Activated CD4-positive, alpha-beta T cell treated with anti-CD3 and anti-CD28 coated beads for 36 hours (primary cell): ENCODE data around the gene GAB1. TPM values are rescaled to one million over a fixed set of nuclear protein-coding genes. Genes with fewer than 3 reads are reported as not detected.
A peak's percentile ranks its signal among the peaks of the same experiment; 100 is the strongest.

Source experiments
- ATAC-seq: fragments of 200-7000 bp; cut with Tn5 transposase; one replicate; pipeline ENCODE4 v1.10.0; 2021; ENCODE audit warnings: mild to moderate bottlenecking, moderate library complexity
- CTCF ChIA-PET: fragments of 350-600 bp; sonication (Branson Sonifier 250); formaldehyde crosslinking; loops from one replicate; lab custom pipeline; 2021; ENCODE audit warnings: antibody characterized with exemption; lab: Charles Lee
- POLR2A ChIA-PET: fragments of 350-600 bp; sonication (Branson Sonifier 250); formaldehyde crosslinking; loops from one replicate; lab custom pipeline; 2021; ENCODE audit warnings: antibody characterized with exemption, inconsistent platforms; lab: Charles Lee
- DNase-seq: peaks from one replicate; pipeline ENCODE4 v3.0.0-alpha.2; 2020
- H3K27ac Mint-ChIP-seq: one replicate; pipeline ENCODE4 v1.8.0; 2021; ENCODE audit warnings: mixed read lengths
- H3K27me3 Mint-ChIP-seq: one replicate; pipeline ENCODE4 v1.8.0; 2021; ENCODE audit warnings: mixed read lengths
- H3K36me3 Mint-ChIP-seq: one replicate; pipeline ENCODE4 v1.8.0; 2021; ENCODE audit warnings: low read depth, mixed read lengths
- H3K4me1 Mint-ChIP-seq: one replicate; pipeline ENCODE4 v1.8.0; 2021; ENCODE audit warnings: mixed read lengths
- H3K4me3 Mint-ChIP-seq: one replicate; pipeline ENCODE4 v1.8.0; 2021; ENCODE audit warnings: mild to moderate bottlenecking, moderate library complexity, mixed read lengths
- H3K9me3 Mint-ChIP-seq: one replicate; pipeline ENCODE4 v1.8.0; 2021; ENCODE audit warnings: low read depth, mixed read lengths
- intact Hi-C, 2 experiments: fragments of 100-400 bp; cut with DNase I in 1 of 2; cut with micrococcal nuclease in 1 of 2; formaldehyde crosslinking; loops; one replicate each; pipeline versions ENCODE4 v1.14.2 to v1.15.1; 2022 to 2024; cut with DNase I, micrococcal nuclease
- total RNA-seq, 2 experiments: library from RNA; stranded (reverse); gene quantifications; one replicate each; pipeline ENCODE4 v1.2.3, GENCODE V29; 2021

GAB1 gene
- total RNA-seq, 2 experiments from 2014 or later, result 0.35 to 0.48 TPM

GRCh38 chr4:143455211-143455610 is 118.5 kb downstream of the GAB1 start:
- H3K27ac Mint-ChIP-seq, result no peak overlapping the region
- no peaks in the 10 kb centered on the region for H3K4me1 Mint-ChIP-seq
- ChIA-PET POLR2A (no interaction called here), CTCF (no interaction called here)
- H3K9me3 Mint-ChIP-seq, result no peaks in the 10 kb centered on the region
- intact Hi-C loops, result no loop called here
- ATAC-seq (no peak), DNase-seq (no peak)
- H3K4me3 Mint-ChIP-seq, result no peak overlapping the region
- peaks cover 5% of the 10 kb centered on the region for H3K27me3 Mint-ChIP-seq
- no peaks in the 10 kb centered on the region for H3K36me3 Mint-ChIP-seq

- H3K4me3 Mint-ChIP-seq, result no peak overlapping the region
- H3K36me3 Mint-ChIP-seq, result no peaks in the 10 kb centered on the region
- intact Hi-C loops, result no loop called here
- no peak overlapping the region for H3K27ac Mint-ChIP-seq
- H3K27me3 Mint-ChIP-seq, result no peaks in the 10 kb centered on the region
- no peaks in the 10 kb centered on the region for H3K9me3 Mint-ChIP-seq
- DNase-seq, result no peak
- no peak for ATAC-seq
- ChIA-PET POLR2A (no interaction called here), CTCF (no interaction called here)
- no peaks in the 10 kb centered on the region for H3K4me1 Mint-ChIP-seq
These were observed 122.3 kb downstream of the GAB1 start for GRCh38 chr4:143458966-143459365.

- Mint-ChIP-seq H3K27ac (no peak overlapping the region), H3K36me3 (no peaks in the 10 kb centered on the region), H3K4me3 (no peak overlapping the region), H3K9me3 (no peaks in the 10 kb centered on the region), H3K4me1 (no peaks in the 10 kb centered on the region), H3K27me3 (peaks cover 4% of the 10 kb centered on the region)
- no peak for DNase-seq
- intact Hi-C loops, result loop anchor here in 1 of 2 experiments (10.0 kb wide), 1 partner anchor 609 kb away; no protein-coding TSS in a partner anchor
- no peak for ATAC-seq
- ChIA-PET POLR2A (interaction anchor here (0.7 kb wide), 1 partner anchor 184 kb away, joined by 4 read pairs; no protein-coding TSS in a partner anchor), CTCF (no interaction called here)
These were observed 136.9 kb downstream of the GAB1 start for GRCh38 chr4:143473334-143474126.

- intact Hi-C loops, result loop anchor here in 1 of 2 experiments (10.0 kb wide), 1 partner anchor 613 kb away; no protein-coding TSS in a partner anchor
- no peaks in the 10 kb centered on the region for H3K4me1 Mint-ChIP-seq
- H3K27me3 Mint-ChIP-seq, result peaks cover 2% of the 10 kb centered on the region
- ChIA-PET CTCF (interaction anchor here (0.6 to 0.7 kb wide), 2 partner anchors 12 to 187 kb away, joined by 3 read pairs; no protein-coding TSS in a partner anchor), POLR2A (no interaction called here)
- no peak overlapping the region for H3K4me3 Mint-ChIP-seq
- no peaks in the 10 kb centered on the region for H3K9me3 Mint-ChIP-seq
- ATAC-seq, result no peak
- DNase-seq, result no peak
- no peak overlapping the region for H3K27ac Mint-ChIP-seq
- no peaks in the 10 kb centered on the region for H3K36me3 Mint-ChIP-seq
These were observed 140.8 kb downstream of the GAB1 start for GRCh38 chr4:143477487-143477886.

- H3K9me3 Mint-ChIP-seq, result no peaks in the 10 kb centered on the region
- peaks cover 11% of the 10 kb centered on the region for H3K27me3 Mint-ChIP-seq
- H3K36me3 Mint-ChIP-seq, result no peaks in the 10 kb centered on the region
- CTCF ChIA-PET, result no interaction called here
- H3K4me3 Mint-ChIP-seq, result no peak overlapping the region
- H3K27ac Mint-ChIP-seq, result no peak overlapping the region
- ATAC-seq, result no peak
- intact Hi-C loops, result loop anchor here in 1 of 2 experiments (5.0 kb wide), 3 partner anchors 84 to 279 kb away; no protein-coding TSS in a partner anchor
- no peaks in the 10 kb centered on the region for H3K4me1 Mint-ChIP-seq
- POLR2A ChIA-PET, result no interaction called here
- DNase-seq, result no peak
These were observed 144.7 kb downstream of the GAB1 start for GRCh38 chr4:143481361-143481760.

GRCh38 chr4:143482840-143483239 is 146.2 kb downstream of the GAB1 start:
- DNase-seq (peak; percentile 25), ATAC-seq (no peak)
- CTCF ChIA-PET, result interaction anchor here (1.5 kb wide), 1 partner anchor 283 kb away, joined by 3 read pairs; no protein-coding TSS in a partner anchor
- H3K27me3 Mint-ChIP-seq, result peaks cover 11% of the 10 kb centered on the region
- POLR2A ChIA-PET, result no interaction called here
- no peaks in the 10 kb centered on the region for H3K9me3 Mint-ChIP-seq
- H3K4me1 Mint-ChIP-seq, result no peaks in the 10 kb centered on the region
- intact Hi-C loops, result loop anchor here in 1 of 2 experiments (5.0 kb wide), 3 partner anchors 86 to 281 kb away; no protein-coding TSS in a partner anchor
- no peaks in the 10 kb centered on the region for H3K36me3 Mint-ChIP-seq
- H3K27ac Mint-ChIP-seq, result no peak overlapping the region
- no peak overlapping the region for H3K4me3 Mint-ChIP-seq

- Mint-ChIP-seq H3K4me1 (no peaks in the 10 kb centered on the region), H3K27ac (no peak overlapping the region), H3K36me3 (no peaks in the 10 kb centered on the region), H3K9me3 (no peaks in the 10 kb centered on the region), H3K27me3 (peaks cover 9% of the 10 kb centered on the region), H3K4me3 (no peak overlapping the region)
- DNase-seq (no peak), ATAC-seq (no peak)
- CTCF ChIA-PET, result interaction anchor here (0.8 kb wide), 1 partner anchor 596 kb away, joined by 3 read pairs; no protein-coding TSS in a partner anchor
- POLR2A ChIA-PET, result no interaction called here
- intact Hi-C loops, result no loop called here
These were observed 149.6 kb downstream of the GAB1 start for GRCh38 chr4:143486314-143486713.

GRCh38 chr4:143488687-143489086 is 152.0 kb downstream of the GAB1 start:
- H3K27me3 Mint-ChIP-seq, result peaks cover 9% of the 10 kb centered on the region
- no peak for ATAC-seq
- H3K27ac Mint-ChIP-seq, result no peak overlapping the region
- ChIA-PET POLR2A (no interaction called here), CTCF (no interaction called here)
- H3K4me1 Mint-ChIP-seq, result no peaks in the 10 kb centered on the region
- H3K9me3 Mint-ChIP-seq, result no peaks in the 10 kb centered on the region
- no peaks in the 10 kb centered on the region for H3K36me3 Mint-ChIP-seq
- no peak for DNase-seq
- no peak overlapping the region for H3K4me3 Mint-ChIP-seq
- intact Hi-C loops, result no loop called here

- no peaks in the 10 kb centered on the region for H3K4me1 Mint-ChIP-seq
- intact Hi-C loops, result no loop called here
- peaks cover 9% of the 10 kb centered on the region for H3K27me3 Mint-ChIP-seq
- no peak for DNase-seq
- no peak overlapping the region for H3K4me3 Mint-ChIP-seq
- POLR2A ChIA-PET, result no interaction called here
- no peaks in the 10 kb centered on the region for H3K9me3 Mint-ChIP-seq
- H3K27ac Mint-ChIP-seq, result no peak overlapping the region
- CTCF ChIA-PET, result no interaction called here
- no peak for ATAC-seq
- H3K36me3 Mint-ChIP-seq, result no peaks in the 10 kb centered on the region
These were observed 152.4 kb downstream of the GAB1 start for GRCh38 chr4:143489106-143489505.

GRCh38 chr4:143498021-143498420 is 161.3 kb downstream of the GAB1 start:
- no peak overlapping the region for H3K27ac Mint-ChIP-seq
- no peaks in the 10 kb centered on the region for H3K9me3 Mint-ChIP-seq
- ATAC-seq, result no peak
- ChIA-PET CTCF (no interaction called here), POLR2A (no interaction called here)
- H3K27me3 Mint-ChIP-seq, result no peaks in the 10 kb centered on the region
- no peak for DNase-seq
- no peaks in the 10 kb centered on the region for H3K4me1 Mint-ChIP-seq
- intact Hi-C loops, result no loop called here
- H3K36me3 Mint-ChIP-seq, result no peaks in the 10 kb centered on the region
- H3K4me3 Mint-ChIP-seq, result no peak overlapping the region

GRCh38 chr4:143502231-143502630 is 165.6 kb downstream of the GAB1 start:
- H3K36me3 Mint-ChIP-seq, result no peaks in the 10 kb centered on the region
- ATAC-seq (no peak), DNase-seq (no peak)
- CTCF ChIA-PET, result interaction anchor here (1.4 kb wide), 1 partner anchor 11 kb away, joined by 3 read pairs; no protein-coding TSS in a partner anchor
- no peaks in the 10 kb centered on the region for H3K4me1 Mint-ChIP-seq
- H3K4me3 Mint-ChIP-seq, result no peak overlapping the region
- H3K27ac Mint-ChIP-seq, result no peak overlapping the region
- H3K9me3 Mint-ChIP-seq, result no peaks in the 10 kb centered on the region
- intact Hi-C loops, result no loop called here
- POLR2A ChIA-PET, result no interaction called here
- no peaks in the 10 kb centered on the region for H3K27me3 Mint-ChIP-seq

- POLR2A ChIA-PET, result no interaction called here
- no peak for DNase-seq
- CTCF ChIA-PET, result interaction anchor here (0.6 kb wide), 1 partner anchor 384 kb away, joined by 3 read pairs; no protein-coding TSS in a partner anchor
- no peak overlapping the region for H3K4me3 Mint-ChIP-seq
- no peak overlapping the region for H3K27ac Mint-ChIP-seq
- H3K36me3 Mint-ChIP-seq, result no peaks in the 10 kb centered on the region
- H3K27me3 Mint-ChIP-seq, result no peaks in the 10 kb centered on the region
- intact Hi-C loops, result no loop called here
- ATAC-seq, result no peak
- no peaks in the 10 kb centered on the region for H3K4me1 Mint-ChIP-seq
- no peaks in the 10 kb centered on the region for H3K9me3 Mint-ChIP-seq
These were observed 169.4 kb downstream of the GAB1 start for GRCh38 chr4:143506031-143506430.
